Fibroblast of skin of left quadriceps (primary cell): ENCODE data around the gene NOS1.

Source experiments
- DNase-seq, 2 experiments: peaks; one replicate each; pipeline ENCODE4 v3.0.0-alpha.2; 2013; ENCODE audit warnings: low read depth in 2 of 2

Gene NOS1

DNA sequence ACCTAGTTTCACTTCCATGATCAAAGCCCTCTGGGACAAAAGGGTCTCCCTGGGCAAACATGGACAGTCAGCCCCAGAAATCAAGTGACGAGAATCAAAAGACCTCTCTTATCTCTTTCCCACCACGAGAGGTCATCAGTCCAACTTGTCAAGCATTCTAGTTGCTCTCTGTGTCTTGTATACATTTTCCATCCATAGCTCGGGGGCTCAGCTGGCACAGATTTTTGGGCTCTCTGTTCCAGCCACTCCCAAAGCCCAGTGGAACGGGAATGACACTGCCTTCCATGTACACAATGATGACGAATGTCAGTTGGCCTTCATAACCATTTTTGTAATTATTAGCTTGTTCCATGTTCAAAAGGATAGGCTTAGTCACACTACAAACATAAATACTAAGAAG lies 29.7 kb downstream of the NOS1 start:
- DNase-seq, result no peak

DNA sequence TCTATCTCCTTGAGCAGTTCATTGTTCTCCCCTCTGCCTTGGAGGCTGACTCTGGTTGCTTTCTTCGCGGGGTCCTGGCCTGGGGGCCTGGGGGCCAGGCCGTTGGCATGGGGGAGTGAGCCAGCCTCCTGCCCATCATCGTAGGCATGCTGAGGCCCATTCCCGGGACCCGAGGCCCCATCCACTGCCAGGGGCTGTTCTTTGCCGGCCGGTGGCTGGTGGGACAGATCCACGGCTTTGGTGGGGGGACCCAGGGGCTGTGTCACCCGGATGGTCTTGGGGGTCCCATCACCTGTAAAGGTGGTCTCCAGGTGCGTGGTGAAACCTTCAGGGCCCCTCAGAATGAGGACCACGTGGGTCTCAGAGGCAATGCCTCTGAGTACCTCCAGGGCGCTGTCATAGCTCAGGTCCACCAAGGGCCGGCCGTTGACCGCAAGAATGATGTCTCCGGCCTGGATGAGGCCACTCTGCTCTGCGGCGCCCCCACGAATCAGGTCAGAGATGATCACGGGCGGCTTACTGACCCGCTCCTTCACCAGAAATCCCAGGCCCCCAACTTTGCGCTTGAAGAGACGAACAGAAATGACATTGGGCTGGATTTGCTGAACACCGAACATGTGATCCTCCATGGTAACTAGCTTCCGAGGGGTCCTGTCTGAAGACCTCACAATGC lies 30.8 kb downstream of the NOS1 start:
- DNase-seq, result no peak

DNA sequence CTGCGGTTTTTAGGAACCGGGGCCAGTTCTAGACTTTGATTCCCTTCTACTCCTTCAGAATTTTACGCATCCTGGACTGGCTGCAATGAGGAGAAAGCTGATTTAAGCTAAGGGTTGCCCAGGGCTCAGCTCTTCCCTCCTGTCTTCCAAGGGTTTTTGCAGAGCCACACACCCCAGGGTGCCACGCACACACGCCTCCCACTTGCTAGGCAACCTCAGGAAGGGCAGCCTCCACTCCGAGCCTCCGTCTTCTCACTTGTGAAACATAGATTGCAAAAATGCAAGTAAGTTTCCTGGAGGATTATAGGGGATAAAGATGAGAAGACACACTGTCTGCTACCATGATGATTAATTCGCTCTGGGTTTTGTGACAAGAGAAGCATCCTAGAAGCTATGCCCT lies 31.7 kb downstream of the NOS1 start:
- DNase-seq, result no peak

DNA sequence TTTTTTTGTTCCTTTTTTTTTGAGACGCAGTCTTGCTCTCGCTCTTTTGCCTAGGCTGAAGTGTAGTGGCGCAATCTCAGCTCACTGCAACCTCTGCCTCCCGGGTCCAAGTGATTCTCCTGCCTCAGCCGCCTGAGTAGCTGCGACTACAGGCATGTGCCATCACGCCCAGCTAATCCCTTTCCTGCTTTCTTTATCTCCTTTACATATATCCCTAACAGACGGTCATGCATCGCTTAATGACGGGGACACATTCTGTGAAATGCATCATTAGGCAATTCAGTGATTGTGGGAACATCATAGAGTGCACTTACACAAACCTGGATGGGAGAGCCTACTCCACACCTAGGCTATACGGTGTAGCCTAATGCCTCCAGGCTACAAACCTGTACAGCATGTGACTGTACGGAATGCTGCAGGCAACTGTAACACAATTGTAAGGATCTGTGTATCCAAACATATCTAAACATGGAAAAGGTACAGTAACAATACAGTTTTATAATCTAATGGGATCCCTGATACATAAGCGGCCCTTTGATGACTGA lies 32.8 kb downstream of the NOS1 start:
- DNase-seq, result no peak

DNA sequence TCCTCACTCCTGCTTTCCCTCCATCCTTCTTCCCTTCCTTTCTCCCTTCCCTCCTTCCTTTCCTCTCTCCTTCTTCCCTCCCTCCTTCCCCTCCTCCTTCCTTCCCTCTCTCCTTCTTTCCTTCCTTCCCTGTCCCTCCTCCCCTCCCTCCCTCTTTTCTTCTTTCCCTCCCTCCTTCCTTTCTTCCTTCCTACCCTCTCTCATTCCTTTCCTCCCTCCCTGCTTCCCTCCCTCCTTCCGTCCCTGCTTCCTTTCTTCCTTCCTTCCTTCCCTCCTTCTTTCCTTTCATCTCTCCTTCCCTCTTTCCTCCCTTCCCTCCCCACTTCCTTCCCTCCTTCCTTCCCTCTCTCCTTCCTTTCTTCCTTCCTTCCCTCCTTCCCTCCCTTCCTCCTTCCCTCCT lies 39.0 kb downstream of the NOS1 start:
- DNase-seq, result no peak

DNA sequence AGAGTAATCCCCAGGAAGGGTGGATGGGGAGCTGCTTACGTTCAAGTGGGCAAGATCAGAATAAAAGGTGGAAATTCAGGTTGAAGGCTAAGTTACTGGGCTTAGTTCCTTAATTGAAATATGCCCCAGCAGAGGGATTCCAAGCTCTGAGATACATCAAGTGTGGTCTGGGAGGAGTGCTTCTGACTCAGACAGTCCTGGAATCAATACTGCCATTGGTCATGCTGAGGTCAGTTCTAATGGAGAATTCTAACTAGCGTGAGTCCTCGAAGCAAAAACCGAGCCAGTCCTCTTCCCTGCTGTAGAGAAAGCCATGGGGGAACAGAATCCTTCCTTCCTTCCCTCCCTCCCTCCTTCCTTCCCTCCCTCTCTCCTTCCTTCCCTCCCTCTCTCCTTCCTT lies 39.9 kb downstream of the NOS1 start:
- DNase-seq, result no peak

DNA sequence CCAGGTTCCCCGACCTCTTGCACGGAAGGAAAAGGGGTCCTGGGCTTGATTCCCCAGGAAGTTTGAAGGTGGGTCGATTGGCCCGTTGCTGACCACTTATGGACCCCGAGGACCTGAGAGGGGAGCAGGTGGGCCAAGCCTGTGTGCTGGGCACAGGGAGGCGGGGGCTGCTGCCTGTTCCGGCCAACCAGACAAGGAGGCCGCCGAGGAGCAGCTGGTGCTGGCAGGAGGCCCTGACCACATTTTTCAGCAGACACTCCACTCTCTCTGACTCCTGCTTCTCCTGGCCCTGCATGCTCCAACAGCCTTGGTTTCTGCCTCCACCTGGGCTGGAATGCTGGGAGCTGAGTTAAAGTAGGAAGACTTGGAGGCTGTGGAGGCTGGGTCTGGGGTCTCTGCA lies 42.8 kb downstream of the NOS1 start:
- DNase-seq, result no peak

DNA sequence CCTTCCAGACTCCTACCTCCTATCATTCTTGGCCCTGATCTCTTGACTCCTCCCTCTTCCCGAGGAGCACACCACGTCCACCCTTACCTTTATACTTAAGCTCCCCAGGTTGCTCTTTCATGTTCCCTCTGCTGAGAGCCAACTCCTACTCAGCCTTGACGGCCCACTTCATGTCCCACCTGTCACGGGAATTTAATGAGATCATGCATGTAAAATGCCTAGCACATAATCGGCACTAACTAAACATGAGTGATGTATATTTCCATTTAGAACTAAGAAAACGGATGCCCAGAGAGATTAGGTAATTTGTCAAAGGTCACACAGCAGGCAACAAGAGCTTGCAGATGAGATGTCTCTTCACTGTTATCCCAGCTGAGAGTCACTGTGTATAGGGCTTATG lies 45.1 kb downstream of the NOS1 start:
- no peak for DNase-seq

DNA sequence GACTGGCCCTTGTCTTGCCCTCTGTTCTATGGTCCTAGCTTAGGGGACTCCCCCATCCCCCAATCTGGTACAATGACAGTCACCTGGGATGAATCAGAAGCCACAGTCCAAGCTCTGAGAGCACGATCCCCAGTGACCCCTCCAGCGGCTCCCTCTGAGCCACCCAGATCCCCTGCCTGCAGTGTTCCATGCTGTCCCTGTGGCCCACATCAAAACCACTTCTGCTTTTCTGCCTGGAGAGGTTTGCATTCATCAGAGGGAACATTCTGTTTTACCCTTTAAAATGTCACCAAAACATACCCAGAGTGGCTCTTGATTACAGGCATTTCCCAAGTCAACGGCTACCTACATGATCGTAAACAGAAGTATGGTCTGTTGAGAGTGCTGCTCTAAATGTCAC lies 47.5 kb downstream of the NOS1 start:
- no peak for DNase-seq

DNA sequence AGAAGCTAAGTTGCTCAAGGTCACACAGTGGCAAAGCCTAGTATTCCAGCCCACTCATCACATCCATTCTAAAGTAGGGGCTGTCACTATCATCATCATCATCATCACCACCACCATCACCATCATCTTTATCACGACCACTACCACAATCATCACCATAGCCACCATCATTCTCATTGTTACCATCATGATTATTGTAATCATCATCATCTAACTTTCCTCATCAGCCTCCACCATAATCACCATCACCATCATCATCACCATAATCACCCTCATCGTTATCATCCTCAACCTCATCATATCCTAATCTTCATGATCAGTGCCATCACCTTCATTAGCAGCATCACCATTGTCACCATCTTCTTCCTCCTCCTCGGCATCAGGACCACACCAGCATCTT lies 48.7 kb downstream of the NOS1 start:
- DNase-seq, result no peak

DNA sequence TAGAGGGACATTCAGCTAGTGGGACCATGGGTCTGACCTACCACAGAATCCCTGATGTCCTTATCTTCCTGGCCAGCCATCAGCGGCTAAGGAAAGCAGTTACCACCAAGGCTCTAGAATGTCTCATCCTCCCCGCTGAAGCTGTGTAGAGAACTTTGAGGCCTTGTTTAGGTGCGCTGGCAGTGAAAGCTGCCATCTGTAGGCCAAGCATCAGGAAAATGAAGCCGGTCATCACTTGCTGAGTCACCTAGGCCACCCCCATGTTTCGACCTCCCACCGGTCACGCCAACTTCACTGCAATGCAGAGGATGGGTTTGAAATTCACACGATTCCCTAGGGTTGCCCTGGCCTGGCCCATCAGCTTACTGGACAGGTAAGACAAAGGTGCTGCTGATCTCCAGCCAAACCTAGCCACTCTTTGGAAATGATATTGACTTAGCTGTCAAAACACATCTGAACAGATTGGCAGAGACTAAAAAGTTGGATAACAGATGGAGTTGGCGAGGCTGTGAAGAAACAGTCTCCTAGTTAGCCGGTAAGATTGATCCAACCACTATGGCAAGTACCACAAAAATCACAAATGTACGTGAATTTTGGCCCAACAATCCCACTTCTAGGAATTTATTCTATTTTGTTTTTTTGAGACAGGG lies 52.0 kb downstream of the NOS1 start:
- DNase-seq, result no peak

DNA sequence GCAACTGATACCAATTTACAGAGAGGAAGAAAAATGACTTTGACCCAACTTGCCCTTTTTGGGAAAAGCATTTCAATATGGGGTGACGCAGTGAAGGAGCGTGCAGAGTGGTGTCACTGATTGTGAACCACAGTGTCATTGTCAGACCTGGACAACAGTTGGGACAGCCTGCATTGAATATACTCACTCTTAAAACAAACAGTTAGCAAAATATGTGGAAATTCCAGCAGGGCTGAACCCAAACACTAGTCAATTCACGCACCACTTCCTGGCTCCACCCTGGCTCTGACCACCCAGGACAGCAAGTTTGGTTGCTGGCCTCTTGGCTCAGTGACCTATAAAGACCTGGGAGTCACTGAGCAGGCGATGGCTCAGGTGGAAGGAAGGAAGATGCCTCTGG lies 61.3 kb downstream of the NOS1 start:
- no peak for DNase-seq

DNA sequence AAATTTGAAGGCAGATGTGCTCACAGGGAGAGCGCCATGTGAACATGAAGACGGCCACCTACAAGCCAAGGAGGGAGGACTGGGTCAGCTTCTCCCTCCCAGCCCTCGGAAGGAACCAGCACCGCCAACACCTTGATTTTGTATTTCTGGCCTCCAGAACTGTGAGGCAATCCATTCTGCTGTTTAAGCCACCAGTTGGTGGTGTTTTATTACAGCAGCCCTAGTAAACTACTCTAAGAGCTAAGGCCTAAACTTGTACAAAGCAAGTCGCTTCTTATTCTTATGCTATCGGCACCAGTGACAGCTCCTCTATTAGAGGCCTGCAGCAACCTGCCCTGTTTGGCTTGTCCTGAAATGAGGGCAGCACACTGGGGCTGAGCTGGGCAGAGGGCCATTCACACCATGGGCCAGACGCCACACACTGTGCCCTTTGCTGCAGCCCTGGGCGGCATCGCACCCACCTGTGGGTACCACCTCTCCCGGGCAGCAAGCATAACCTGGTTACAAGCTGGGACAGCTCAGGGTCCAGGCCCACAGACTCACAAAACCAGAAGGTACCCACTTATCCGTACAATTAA lies 62.7 kb downstream of the NOS1 start:
- DNase-seq, result no peak

DNA sequence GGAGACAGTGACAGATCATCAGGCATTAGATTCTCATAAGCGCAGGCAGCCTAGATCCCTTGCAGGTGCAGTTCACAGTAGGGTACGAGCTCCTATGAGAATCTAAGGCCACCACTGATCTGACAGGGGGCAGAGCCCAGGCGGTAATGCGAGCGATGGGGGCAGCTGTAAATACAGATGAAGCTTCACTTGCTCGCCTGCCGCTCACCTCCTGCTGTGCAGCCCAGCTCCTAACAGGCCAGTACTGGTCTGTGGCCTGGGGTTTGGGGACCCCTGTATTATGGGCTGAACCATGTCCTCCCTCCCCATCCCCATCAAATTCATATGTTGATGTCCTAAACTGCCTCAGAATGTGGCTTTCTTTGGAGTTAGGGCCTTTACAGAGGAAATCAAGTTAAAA lies 63.2 kb downstream of the NOS1 start:
- DNase-seq, result no peak

DNA sequence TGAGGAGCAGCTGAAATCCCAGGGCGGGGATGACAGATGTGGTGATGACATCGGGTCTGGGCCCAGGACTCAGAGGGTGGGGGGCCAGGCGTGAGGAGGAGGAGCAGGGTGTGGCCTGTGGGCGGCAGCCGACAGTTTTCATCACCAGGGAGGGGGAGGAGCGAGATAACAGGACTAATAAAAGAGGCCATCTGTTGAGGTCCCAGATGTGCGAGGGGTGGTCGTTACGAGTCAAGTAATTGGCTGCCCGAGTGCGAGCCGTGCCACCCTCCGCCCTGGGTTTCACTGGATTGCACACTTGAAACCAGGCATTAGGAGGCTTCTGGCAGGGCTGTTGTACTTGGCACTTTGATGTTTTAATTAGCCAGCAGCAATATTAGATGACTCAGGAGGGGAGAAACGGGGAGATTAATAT lies 67.2 kb downstream of the NOS1 start:
- no peak for DNase-seq

DNA sequence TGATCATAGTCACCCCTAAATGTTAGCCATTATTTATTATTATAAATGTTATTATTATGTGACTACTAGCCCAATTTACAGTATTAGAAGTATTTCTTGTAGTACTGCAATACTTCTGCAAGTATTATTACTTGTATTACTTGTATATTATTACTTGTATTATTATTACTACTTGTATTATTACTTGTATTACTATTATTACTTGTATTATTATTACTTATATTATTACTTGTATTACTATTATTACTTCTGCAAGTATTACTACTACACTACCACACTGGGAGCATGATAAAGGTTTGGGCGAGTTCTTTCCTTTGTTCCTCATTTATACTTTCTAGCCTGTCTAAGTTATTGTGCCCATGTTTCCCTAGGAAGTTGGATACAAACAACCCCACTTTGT lies 67.9 kb downstream of the NOS1 start:
- DNase-seq, result no peak

DNA sequence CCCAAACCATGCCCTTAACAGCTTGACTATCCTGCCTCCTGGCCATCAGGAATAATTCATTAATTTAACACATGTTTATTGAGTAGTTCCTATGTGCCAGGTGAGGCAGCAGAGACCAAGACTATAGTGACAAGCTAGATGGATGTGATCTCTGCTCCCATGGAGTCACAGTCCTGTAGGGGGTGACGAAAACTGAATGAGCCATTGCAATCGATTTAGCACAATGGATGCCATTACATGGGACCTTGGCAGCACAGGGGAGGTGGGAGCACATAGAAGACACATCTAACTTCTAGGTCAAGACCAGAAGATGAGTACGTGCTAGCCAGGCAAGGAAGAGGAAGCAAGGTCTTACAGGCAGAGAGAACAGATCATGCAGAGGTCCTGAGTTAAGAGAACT lies 68.7 kb downstream of the NOS1 start:
- no peak for DNase-seq

DNA sequence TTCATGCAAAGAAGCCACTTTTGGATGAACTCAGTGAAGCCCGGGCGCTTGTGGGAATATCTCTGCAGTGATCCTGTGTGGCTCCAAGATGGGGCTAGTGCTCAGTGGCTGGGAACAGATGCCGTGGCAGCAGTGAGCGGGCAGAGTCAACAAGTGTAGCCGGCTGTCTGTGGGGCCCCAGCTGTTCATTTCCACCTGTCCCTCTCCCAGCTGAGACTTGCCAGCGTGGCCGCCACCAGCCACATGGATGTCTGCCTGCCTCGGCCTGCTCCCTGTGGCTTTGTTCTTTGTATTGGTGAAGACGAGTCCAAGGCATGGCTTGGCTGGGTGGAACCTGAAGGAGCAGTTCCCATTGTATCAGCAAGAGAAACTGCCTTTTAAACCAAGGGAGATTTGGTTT lies 77.3 kb downstream of the NOS1 start:
- DNase-seq, result no peak

DNA sequence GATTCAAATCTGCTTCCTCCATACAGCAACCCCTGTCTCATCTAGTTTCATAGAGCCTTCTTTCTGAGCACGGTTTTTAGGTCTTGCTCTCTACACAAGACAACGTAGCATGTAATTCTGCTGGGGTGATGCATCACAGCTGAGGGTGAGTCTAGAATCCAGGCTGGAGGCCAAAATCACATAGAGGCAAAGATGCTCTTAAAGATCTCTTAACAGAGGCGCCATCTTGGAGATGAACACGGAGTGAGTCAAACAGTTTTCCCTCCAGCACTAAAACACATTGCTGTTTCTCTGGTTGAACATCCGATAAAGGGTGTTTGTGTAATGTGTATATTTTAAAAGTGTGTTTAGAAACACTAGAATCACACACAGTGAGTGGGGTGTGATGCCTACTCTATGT lies 78.9 kb downstream of the NOS1 start:
- no peak for DNase-seq

DNA sequence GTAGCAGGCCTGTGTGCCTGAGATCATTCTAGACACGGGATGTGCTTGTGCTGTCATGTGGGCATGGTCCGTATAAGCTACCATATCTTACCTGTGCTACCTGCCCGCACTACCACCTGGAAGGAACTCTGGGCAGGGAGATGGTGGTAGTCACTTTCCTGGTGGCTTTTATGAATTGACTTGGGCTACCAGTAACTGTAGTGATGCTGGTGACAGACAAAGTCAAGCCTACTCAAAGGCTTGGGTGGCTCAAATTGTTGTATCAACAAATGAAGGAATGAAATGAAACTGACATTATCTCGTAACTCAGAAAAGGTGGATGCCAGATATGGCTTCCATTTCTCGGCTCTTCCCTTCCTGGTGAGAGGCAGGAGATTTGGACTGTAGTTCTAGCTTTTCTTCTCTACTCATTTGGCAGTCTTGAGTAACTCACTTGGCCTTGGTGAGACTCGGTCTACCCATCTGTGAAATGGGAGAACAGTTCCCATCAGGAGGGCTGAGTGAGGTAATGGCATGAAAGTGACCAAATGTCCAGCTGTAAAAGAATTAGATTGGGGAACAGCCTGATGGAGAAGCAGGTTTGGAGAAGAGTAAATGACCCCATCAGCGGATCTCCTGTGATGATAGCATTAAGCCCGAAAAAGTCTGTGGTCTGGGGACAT lies 81.3 kb downstream of the NOS1 start:
- DNase-seq, result no peak

DNA sequence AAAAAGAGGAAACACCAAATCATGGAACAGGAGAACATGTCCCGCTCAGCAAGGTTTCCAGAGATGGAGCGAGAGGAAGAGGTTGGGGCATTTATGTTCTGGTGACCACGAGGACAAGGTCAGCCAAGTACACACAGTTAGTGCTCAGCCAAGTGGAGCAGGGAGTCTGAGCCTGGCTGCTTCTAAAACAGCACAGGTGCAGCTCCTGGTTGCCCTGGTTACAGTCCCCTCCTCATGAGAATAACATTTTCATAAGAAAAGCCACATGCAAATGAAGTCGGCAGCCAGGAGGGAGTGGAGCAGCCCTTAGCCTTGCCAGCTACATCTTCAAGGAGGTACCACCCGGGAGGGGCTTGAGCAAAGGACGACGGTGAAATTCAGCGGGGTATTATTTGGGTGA lies 81.8 kb downstream of the NOS1 start:
- DNase-seq, result no peak

DNA sequence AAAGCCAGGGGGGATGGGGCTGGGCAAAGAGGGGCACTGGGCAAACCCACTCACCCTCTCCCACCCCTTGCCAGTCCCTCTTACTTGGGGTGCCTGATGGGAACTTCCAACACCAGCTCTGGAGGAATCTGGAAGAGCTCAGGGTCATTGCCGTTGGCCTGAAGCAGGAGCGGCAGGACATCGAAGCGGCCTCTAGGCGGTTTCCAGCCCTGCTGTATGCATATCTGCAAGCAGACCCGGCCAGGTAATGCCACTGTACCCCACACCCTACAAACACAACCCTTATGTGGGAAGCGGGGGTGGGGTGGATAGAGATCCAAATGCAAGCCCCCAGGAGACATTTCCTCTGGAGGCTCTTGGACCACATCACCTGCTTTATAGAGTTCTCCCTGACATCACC lies 83.6 kb downstream of the NOS1 start:
- DNase-seq, result no peak

DNA sequence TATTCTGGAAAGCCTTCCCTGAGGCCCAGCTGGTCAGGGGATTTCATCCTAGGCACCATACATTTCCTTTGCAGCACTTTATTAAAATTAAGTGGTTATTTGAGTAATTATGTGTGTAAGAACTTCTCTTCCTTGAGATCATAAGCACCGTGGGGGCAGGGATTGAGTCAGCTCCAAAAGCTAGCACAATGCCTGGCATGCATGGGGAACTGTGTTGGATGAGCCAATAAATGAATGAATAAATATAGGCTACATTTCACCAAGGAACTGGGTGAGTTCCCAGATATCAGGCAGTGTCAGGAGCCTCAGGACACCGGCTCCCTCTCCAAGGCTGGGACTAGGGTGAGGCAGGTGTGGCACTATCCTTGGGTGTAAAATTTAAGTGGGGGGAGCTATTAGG lies 88.3 kb downstream of the NOS1 start:
- DNase-seq, result no peak
